AG04449 (cell line): ENCODE measurements around the gene DST.
A peak's percentile ranks its signal among the peaks of the same experiment; 100 is the strongest.

Experiments
- CTCF ChIA-PET: fragments of 350-600 bp; formaldehyde crosslinking; extraction: SDS; loops from one replicate; lab custom pipeline; 2021; ENCODE audit warnings: antibody characterized with exemption; lab: Yijun Ruan, JAX
- POLR2A ChIA-PET: fragments of 400-600, 350-600 bp; formaldehyde crosslinking; extraction: SDS; loops from one replicate; lab custom pipeline; 2020; ENCODE audit warnings: antibody characterized with exemption, inconsistent platforms; lab: Yijun Ruan, JAX
- DNase-seq: peaks from one replicate; pipeline ENCODE4 v3.0.0-alpha.2; 2010; ENCODE audit warnings: low read depth, low spot score
- H3K4me3 ChIP-seq: 2 replicates; pipeline ENCODE4 v1.5.1; 2011; ENCODE audit warnings: low read depth, mild to moderate bottlenecking, control low read depth, low read length
- TF ChIP-seq, protein P1 (sequence below): IDR thresholded peaks from one replicate; pipeline ENCODE4 v1.5.1; 2011; ENCODE audit warnings: mild to moderate bottlenecking, moderate library complexity, low read length, control low read depth, inconsistent platforms; ENCODE audit not compliant: insufficient read depth; ENCODE audit errors: missing control alignments

The DST gene

GRCh38 chr6:56420296-56420695, 222.4 kb downstream of the DST start:
- no peak for DNase-seq
- TF ChIP-seq, protein P1, sequence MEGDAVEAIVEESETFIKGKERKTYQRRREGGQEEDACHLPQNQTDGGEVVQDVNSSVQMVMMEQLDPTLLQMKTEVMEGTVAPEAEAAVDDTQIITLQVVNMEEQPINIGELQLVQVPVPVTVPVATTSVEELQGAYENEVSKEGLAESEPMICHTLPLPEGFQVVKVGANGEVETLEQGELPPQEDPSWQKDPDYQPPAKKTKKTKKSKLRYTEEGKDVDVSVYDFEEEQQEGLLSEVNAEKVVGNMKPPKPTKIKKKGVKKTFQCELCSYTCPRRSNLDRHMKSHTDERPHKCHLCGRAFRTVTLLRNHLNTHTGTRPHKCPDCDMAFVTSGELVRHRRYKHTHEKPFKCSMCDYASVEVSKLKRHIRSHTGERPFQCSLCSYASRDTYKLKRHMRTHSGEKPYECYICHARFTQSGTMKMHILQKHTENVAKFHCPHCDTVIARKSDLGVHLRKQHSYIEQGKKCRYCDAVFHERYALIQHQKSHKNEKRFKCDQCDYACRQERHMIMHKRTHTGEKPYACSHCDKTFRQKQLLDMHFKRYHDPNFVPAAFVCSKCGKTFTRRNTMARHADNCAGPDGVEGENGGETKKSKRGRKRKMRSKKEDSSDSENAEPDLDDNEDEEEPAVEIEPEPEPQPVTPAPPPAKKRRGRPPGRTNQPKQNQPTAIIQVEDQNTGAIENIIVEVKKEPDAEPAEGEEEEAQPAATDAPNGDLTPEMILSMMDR = no peak
- no peak overlapping the region for H3K4me3 ChIP-seq
- ChIA-PET CTCF (no interaction called here), POLR2A (no interaction called here)

GRCh38 chr6:56419191-56419590, 223.5 kb downstream of the DST start:
- CTCF ChIA-PET = interaction anchor here (0.8 to 0.9 kb wide), 3 partner anchors 10 to 176 kb away, joined by 3 to 4 read pairs (median 3); no protein-coding TSS in a partner anchor
- POLR2A ChIA-PET = no interaction called here
- no peak overlapping the region for H3K4me3 ChIP-seq
- TF ChIP-seq, protein P1 = no peak
- DNase-seq = no peak

- TF ChIP-seq, protein P1 = no peak
- POLR2A ChIA-PET = no interaction called here
- H3K4me3 ChIP-seq = no peak overlapping the region
- DNase-seq = no peak
- CTCF ChIA-PET = no interaction called here
These were observed 224.9 kb downstream of the DST start for GRCh38 chr6:56417823-56418222.

DNA sequence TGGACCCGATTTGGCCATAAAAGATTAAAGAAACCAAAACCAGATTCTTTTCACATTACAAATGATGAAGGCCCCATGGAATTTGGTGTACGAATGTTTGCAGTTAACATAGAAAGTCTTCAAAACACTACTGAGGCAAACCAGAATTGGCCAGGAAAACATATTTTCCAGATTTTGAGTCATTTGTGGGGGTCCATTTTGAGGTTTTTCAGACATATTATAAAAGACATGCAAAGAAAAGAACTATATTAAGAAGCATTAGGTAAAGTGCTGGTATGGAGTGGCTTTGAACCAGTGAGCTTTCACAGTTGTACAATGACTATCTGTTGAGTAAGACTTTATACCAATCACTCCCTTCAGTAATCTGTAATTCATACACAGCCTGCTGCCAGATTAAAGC, 226.4 kb downstream of the DST start:
- peak; percentile 5 for DNase-seq
- no peak overlapping the region for H3K4me3 ChIP-seq
- TF ChIP-seq, protein P1 = no peak
- CTCF ChIA-PET = interaction anchor here (2.2 kb wide), 1 partner anchor 12 kb away, joined by 7 read pairs; no protein-coding TSS in a partner anchor
- POLR2A ChIA-PET = no interaction called here

DNA sequence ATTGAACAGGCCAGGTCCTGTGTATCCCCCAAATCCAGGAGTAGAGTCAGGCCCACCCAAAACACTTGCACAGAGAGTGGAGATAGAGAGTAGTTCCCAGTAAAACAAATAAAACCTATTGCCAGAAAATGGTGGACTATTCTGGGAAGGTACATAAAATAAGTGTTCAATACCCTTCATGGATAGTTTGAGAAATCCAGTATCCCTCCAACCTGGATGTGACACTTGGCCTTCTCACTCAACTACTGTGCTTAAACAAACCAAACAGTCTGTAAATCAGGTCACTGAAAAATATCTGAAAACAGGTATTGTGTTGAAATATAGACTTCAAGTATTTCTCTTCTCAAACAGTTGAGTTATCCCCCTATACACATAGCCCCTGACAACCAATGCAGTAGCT, 233.7 kb downstream of the DST start:
- no peak overlapping the region for H3K4me3 ChIP-seq
- DNase-seq = no peak
- ChIA-PET CTCF (interaction anchor here (1.8 kb wide), 1 partner anchor 10 kb away, joined by 4 read pairs; no protein-coding TSS in a partner anchor), POLR2A (no interaction called here)
- TF ChIP-seq, protein P1 = no peak
